GM18909 (cell line): ENCODE data around the gene MYLK.

ENCODE experiments used
- ATAC-seq: cut with Tn5 transposase; IDR thresholded peaks from one replicate; pipeline ENCODE4 v1.9.1; 2021; ENCODE audit warnings: mild to moderate bottlenecking; ENCODE audit not compliant: unreplicated experiment, poor library complexity

Gene MYLK

DNA sequence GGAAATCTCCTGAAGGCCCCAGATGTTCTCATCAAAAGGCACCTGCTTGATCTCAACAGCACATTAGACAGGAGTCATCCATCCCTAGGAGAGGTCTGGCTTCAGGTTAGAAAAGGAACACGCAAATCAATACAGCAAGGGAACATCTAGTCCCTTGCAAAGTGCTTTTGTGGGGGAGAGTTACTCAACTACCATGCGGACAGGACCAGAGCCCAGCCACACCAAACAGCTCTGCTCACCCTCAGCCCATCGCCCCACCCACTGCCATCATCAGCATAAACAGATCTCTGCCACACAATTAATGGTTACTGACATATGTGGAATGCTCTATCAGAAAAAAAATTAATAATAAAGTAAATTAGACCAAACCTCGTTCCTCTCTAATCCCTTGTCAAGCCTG lies 85.6 kb downstream of the MYLK start:
- ATAC-seq = no peak

DNA sequence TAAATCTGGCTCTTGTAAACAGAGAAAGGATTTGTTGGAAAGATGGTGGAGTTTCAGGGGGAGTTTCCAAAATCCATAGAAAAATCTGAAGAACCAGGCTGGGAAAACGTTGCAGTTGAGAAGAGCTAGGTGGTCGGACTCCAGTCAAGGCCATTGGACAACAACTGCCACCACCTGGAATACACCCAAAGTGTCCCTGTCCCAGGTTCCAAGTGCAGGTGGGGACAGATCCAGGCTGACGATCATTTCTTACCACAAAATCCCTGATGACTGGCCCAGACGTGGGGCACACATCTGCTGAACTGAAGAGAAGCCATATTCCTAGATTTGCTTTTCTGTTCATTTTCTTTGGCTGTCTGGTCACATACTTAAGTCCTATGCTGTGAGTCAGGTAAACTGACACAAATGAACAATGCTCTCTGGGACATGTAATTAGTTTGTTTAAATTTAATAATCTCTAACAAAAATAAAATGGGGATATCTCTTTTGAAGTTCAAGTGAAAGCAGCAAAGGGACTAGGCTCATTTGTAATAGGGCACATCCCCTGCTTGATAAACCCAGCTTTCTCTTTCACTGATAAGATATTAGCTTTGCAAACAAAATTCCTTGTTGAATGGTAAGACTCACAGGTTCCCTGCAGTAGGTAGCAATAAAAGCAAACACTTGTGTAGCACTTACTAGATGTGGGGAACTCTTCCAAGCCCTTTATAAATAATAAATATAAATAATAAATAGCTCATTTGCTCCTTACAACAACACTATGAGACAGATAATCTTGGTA lies 88.5 kb downstream of the MYLK start:
- ATAC-seq = no peak

DNA sequence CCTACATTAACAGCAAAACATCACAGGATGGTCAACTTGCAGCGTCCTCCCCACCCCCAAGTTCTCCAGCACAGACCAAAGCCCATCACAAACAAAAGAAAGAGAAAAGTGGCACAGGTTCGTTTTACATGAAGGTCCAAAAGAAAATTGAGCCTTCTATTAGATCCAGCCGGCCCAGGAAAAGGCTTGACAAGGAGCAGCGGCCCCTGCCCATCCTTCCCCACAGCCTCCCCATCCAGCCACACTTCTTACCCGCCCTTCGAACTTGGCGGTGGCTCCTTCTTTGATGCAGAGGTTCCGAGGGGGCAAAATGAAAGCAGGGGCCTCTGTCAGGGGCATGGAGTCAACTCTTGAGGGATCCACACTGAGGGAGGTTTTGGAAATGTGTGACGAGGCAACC lies 90.7 kb downstream of the MYLK start:
- ATAC-seq = no peak

DNA sequence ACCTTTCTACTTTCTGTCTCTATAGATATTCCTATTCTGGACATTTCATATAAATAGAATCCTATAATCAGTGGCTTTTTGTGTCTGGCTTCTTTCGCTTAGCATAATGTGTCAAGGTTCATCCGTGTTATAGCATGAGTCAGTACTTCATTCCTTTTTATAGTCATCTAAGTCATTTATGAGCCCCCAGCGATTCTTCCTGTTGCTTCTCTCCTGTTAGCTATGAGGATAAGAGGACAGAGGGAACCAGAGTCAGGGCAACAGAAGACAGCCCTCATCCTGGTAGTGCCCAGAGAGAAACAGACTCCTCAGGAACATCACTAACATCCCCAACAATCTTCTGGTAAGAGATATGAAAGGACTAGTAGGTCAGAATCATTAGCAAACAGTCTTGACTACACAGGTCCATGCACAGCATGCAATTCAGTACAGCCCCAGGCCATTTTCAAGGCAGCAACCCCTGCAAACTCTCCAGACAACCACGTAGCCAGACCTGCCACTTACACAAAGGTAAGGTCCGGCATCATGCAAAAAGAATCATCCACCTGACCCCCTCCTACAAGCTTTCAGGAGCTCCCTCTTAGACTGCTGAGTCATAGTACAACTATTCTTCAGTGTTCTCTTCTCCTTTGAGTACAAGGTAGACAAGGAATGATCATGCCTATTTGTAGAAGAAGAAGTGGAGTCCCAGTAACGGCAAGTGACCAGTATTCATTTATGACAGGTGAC lies 91.5 kb downstream of the MYLK start:
- ATAC-seq = no peak

DNA sequence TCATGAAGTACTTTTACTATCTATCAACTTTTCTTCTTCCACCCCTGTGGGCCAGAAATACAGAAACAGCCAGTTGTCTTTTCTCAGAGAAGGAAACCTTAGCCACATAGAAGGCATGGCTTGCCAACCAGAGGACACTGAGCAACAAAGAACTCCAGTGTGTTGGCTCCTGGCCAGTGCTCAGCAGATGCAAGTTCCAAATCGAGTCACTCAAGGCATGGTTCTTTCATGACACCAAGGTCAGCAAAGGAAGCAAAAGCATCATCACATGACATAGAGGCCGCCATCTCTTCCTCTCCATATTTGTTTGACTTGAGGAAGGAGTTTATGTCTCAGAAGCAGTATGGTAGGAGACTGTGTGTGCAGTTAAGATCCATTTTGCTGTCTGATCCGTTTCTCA lies 92.2 kb downstream of the MYLK start:
- no peak for ATAC-seq

DNA sequence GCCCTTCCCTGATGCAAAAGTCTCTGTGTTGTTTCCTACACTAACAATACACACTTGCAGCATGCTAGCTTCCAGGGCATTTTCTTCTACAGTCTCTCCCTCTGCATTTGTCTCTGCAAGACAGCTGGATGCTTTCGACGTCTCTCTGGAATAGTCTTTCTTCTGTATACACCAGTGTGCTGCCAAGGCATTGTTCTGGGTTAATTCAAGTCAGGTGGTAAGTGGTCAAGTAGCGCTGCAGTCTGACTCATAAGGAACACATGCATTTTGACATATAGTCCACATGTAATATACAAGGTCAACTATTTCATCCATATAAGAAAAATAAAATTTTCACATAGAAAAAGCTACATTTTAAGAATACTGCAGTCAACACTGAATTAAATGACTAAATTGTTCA lies 92.7 kb downstream of the MYLK start:
- ATAC-seq = no peak

DNA sequence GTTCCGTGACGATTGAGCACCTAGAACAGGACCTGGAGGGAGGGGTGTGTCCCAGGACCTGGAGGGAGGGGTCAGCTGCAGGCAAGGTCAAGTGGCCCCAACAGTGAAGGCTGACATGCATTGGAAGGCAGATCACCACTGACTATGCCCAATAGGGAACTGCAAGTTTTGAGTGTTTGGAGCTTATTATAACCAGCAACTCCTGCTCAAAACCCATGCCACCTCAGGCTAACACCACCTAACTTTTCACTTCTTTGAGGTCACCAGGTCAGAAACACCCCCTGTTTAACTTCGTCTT lies 93.1 kb downstream of the MYLK start:
- ATAC-seq = no peak

DNA sequence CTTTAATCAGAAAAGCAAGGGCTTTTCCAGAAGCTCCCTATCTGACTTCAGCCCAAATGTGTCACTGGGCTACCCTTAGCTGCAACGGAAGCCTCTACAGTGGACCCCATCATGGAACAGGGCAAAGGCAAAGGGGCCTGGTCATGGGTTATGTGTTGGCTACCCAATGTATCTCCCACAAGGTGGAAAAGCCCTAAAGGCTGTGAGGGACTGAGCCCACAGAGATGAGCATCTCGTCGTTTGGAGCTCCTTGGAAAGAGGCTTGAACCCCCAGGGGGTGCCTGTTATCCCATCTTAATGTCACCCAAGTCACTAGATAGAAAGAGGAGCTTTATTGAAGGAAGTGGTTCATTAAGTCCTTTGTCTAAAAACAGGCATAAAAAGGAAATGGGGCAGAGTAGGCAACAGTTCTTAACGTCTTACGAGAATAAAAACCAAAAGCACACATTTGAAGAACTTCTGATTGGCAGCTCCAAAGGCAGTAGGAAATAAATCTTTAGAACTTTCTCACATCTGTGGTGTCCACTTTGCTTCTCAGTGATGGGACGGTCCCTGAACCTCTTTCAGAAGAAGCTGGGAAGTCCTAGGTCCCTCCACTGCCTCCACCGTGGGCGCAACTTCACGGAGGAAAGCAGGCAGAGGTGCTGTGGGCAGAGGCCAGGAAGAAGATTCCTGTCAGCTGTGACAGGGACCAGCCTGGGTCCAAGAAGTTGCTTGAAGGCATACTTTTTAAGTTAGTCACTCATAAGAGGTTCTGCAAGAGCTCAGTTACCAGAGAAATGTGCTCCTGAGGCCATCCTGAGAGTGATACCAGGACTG lies 93.7 kb downstream of the MYLK start:
- no peak for ATAC-seq

DNA sequence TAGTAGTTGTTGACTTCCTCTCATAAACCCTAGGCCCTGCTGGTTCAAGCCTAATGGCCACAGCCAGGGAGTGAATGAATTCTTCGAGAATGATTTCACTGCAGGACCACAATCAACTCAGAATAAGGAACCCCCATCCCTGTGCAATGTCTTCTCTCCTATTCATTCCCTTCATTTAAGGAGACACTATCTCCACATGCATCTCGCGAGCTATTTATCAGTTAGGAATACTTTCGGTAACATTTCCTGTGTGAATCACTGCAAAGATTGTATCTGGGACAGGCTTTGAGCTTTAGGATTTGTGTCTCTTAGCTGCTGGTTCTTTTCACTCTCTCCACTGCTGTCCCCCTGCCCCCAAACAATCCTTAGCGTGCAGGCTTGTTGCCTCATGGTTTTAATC lies 94.4 kb downstream of the MYLK start:
- ATAC-seq = no peak

DNA sequence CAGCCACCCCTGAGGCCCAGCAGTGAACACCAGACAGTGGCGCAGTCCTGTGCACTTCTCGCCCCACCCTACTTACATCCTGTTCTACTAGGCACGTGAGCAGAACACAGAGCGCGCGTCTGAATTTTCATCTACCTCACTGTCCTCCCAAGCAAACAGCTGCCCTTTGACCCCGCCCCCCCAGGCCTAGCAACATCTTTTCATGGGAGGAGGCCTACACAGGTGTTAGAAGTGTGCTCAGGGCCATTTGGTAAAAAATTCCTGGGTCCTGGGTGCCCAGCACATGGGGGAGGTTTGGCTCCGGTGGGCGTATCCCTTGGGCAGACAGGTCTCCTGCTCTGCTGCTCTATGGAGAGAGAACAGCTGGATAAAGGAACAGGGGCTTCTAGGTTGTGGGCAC lies 95.0 kb downstream of the MYLK start:
- no peak for ATAC-seq

DNA sequence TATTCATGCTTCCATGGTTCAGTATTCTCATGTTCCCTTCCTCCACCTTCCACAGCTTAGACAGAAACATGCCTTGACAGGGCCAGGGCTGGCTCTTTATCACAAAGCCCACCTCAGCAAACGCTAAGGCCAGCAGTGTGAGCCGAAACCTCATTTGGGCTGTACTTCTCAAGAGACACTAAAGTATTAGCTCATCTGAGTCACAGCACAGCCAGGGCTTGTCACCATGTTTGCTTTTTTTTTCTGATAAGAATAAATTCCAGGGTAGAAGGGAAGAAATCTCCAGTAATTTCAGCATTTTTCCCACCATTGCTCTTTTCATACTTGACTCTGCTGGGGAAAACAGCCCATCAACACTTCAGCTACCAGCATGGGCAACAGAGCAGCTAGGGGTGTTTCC lies 95.4 kb downstream of the MYLK start:
- ATAC-seq = no peak

DNA sequence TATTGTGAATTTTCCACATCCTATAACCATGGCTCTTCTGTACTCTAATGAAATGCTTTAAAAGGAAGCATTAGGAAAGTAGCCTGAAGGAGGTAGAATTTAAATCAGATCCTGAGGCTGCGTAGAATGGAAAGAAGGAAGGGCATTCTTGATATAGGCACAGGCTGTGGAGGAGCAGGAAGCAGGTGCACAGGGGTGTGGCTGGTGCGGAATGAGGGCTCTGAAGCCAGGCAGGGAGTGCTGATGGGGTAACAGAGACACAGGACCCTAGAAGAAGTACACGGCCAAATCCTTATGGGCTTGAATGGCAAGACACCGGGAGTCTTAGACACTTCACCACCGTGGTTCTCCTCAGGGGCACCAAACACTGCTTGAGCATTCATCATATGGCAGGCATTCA lies 97.0 kb downstream of the MYLK start:
- ATAC-seq = no peak

DNA sequence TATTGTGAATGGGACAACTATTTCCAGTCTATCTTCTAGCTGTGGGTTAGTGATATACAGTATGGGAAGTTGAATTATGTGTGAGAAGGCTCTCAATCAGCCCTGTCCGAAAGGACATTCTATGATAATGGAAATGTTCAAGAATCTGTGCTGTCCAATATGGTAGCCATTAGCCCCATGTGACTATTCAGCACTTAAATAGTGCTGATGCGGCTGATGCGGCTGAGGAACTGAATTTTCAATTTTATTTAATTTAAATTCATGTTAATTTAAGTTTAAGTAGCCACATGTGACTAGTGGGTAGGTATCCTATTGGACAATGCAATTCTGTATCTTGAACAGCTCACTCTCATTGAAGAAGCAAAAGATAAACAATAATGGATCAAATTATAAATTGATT lies 98.5 kb downstream of the MYLK start:
- no peak for ATAC-seq

DNA sequence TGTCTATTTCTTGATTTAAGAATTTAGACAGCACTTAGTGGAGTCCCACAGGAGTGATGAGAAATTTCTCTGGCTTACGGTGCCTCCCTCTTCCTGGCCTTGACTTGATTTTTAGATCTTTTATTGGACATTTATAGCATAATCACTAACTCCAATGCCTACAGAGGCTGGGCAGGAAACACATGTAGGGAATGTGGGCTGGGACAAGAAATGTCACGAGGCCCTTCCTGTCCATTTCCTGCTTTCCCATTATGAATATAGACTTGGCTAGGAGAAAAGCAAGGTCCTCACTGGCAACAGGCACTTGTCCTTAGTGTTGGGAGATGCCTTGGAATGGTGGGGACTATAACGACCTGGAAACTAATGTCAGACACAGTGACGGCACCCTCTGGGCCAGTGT lies 100.3 kb downstream of the MYLK start:
- ATAC-seq = no peak

DNA sequence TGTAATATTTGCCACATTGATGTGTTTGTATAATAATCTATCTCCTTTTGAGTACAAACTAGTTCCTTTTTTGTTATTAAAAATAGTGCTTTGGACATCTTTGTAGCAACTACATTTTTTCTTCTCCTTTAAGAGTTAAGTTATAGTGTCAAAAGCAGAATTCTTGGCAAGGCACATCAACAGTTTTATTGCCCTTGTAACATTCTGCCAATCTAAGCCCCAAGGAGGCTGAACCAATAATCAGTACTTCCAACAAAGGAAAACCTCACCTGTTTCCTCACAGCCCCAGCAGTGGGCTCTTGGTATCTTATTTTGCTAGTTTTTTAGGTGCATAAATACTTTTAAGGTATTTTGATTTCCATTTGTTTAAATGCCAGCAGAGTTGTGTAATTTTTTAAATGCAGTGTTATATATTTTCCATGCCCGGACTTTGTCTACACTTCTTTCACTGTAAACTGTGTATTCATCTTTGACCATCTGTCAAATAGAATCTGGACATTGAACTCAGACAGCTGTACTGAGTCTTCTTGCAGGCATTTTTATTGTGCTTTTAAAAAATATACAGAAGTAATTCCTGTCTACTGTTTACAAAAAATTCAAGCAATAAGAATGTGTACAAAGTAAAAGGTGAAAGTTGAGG lies 101.0 kb downstream of the MYLK start:
- ATAC-seq = no peak

DNA sequence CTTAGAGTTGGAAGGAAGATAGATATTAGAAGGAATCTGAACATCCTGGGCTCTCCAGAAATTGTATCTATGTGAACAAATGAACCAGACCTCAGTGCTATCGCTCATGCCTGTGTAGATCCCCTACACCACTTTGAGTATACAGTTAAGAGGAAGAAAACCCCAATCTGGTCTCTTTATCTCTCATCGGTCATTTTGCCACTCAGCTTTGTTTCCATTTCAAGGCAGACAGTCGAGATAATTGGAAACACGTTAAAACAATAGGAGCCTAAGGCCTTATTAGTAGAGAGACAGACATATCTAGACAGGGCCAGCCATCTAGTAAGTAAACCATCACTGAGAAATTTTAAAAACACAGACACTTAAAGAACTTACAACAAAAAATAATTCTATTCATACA lies 101.6 kb downstream of the MYLK start:
- no peak for ATAC-seq

DNA sequence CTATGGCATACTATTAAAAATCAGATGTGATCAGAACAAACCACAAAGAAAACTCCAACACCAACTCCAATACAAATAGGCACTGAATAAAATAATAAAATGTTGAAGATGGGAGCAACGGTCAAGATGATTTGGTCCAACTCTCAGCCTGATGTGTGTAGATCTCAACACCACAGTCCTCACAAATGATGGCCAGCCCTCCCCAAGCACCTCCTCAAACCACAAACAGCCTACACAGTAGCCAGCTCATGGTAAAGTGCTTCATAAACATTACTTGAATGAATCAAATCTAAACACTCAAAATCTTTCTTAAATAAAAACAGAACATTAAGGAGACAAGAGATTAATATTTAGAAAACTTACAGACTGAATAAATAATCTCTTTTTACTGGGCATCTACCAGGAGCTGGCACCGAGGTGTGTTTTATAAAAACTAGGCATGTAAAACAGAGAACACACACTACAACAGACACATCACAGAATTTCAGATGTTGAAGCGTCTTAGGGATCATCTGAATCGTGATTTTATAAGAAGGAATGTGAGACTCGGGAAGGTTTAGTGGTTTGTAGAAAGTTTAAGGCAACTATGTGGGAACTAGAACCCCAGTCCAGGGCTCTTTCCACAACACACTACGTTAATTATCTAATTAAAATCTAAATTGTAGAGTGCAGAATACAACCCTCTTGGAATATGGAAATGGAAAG lies 102.4 kb downstream of the MYLK start:
- ATAC-seq = no peak

DNA sequence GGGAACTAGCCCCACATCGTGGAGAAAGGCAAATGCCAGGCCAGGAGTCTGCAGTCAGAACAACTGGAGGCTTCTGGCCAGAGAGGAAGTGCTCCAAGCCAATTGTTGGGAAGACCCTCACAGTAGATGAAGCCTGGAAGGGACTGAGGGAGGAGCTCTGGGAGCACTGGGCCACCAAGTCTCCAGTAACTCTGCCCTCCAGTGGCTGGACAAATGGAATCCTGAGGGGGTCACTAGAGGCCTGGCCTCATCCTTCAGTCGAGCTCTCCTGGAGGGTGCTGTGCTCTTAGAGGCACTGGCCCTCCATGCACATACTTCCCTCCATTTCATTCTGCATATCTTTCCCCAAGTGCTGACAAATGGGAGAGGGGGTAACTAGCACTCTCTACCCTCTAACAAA lies 103.0 kb downstream of the MYLK start:
- ATAC-seq = no peak

DNA sequence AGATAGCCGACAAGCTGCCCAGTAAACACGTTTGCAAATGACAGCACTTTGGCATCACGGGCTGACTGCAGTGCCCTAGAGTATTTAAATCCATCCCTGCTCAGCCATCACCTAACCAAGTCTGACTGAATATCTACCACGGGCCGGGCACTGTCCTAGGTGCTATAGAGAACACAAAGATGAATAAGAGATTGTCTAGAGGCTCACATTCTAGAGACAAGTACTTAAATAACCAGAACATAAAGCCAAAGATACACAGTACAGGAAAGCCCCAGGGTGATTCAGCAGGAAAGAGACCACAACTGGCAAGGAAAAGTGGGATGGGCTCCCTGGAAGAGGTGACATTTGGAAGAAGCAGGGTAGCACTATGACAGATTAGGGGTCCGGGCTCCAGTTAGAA lies 103.5 kb downstream of the MYLK start:
- no peak for ATAC-seq

DNA sequence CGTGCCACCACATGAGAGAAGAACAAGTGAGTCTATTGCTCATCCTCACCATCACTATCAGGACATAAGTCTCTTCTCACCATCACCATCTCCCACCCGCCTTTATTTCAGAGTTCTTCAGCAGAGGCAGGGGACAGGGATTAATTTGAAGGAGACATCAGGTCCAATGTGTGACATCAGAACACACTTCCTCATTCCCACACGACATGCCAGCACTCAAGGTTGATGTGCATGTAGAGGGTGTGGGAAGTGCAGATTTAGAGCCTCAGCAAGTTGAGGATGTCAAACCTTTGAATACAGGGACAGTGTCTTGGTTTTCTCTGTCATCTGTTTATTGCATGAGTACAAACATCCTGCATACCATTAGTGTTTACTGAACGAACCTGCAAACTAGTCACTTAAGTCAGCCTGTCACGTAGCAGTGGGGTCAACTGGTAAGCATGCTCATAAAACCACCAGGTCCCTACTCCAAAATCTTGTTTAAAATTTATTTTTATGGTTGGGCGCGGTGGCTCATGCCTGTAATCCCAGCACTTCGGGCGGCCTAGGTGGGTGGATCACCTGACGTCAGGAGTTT lies 104.4 kb downstream of the MYLK start:
- no peak for ATAC-seq
